HG02759 (cell line): ENCODE data around the gene PEAR1.

ENCODE experiments used
- ATAC-seq: cut with Tn5 transposase; IDR thresholded peaks from one replicate; pipeline ENCODE4 v1.9.1; 2021; ENCODE audit warnings: mild to moderate bottlenecking, moderate library complexity; ENCODE audit not compliant: unreplicated experiment

Gene PEAR1

DNA sequence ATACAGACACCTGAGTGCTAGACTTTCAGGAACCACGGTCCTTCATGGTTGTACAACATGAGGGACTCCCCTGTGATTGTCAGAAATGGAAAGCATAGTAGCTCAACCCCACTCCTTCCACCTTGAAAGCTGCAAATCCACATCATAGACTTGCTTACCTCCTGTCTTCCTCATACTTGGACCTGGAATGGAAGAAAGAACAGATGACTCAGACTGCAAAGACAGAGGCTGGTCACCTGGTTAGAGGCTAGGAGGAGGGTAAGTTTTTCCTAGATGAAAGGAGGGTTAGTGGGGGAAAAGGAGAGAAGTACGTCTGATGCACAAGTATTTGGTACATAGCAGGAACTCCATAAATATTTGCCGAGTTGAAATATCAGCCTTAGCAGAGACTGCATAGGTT is 64.1 kb downstream of the PEAR1 start:
- no peak for ATAC-seq

DNA sequence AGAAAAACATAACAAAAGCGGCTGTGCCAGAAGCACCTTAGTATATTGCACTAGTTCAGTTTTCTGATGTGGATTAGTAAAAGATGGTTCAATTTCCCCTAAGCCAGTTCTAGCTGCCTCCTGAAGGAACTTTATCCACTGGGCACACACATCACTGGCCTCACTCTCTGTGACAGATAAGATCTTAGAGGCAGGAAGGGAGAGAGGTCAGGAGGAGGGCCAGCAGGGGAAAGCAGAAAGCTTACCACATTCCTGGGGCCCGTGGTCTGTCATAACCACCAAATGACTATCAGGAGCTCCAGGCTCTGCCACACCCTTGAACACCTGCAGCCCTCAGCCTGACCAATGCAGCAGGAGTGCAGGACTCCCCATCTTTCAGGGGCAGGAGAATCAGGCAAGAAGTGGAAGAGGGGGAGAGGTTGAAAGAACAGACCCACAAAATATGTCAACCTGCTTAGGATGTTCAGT is 64.8 kb downstream of the PEAR1 start:
- ATAC-seq = no peak

DNA sequence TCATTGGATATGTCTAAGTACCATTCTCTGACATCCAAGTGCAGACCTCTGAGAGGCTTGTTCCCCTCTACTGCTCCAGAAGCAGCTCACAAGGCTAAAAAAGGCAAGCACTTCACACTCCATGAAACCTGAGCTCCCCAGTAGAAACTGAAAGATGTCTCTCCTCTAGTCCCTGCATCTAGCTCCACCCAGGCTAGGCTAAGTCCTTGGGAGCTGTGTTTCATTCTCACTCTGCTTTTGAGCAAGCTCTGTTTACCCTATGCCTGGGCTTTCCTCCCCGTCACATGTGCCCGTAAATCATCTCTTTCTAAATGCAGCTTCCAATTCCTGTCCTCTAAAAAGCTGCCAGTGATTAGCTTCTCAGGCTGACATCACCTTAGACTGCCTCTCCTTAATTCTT is 65.9 kb downstream of the PEAR1 start:
- no peak for ATAC-seq

DNA sequence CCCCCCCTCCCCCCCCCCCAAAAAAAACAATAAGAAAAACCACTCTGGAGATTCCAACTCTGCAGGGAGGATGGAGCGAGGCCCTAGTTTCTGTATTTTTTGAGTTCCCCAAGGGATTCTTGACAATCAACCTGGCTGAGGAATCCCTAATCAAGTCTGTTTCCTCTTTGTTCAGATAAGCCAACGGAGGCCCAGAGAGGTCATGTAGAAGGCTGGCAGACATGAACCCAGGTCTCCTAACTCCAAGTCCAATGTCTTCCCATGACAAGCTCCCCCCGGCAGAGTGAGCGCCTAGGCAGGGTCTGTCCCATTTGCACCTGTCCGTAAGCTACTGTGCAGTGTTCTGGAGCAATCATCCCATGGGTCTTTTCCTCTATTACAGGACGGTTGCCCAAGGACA is 66.4 kb downstream of the PEAR1 start:
- no peak for ATAC-seq

DNA sequence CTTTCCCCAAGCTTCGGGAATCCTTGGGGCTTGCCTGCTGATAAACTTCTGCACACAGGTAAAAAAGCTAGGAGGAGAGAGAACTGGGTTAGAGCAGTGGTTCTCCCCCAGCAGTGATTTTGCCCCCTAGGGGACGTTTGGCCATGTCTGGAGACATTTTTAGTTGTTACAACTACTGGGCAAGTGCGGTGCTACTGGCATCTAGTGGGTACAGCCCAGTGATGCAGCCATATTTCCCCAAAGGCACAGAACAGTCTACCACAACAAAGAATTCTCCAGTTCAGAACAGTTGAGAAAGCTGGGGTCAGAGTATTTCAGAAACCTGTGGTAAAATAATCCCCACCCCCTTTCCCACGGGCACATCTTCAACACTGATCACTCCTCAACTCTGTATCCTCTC is 68.2 kb downstream of the PEAR1 start:
- no peak for ATAC-seq

DNA sequence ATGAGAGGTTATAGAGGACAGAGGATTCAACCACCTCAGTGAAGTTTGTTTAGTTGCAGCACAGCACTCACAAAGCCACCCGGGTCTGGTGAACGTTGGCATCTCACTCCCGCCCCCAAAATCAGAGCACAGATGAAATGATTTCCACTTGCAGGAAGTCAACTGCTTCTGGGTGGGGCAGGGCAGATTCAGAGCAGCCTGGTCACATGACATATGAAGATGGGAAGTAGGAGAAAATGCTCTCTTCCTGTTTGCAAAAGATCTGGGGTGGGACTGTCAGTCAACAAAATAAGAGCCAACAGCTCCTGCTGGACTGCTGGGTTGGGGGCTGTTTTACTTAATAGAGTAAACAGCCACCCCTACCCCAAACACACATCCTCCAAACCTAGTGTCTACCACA is 70.1 kb downstream of the PEAR1 start:
- no peak for ATAC-seq

DNA sequence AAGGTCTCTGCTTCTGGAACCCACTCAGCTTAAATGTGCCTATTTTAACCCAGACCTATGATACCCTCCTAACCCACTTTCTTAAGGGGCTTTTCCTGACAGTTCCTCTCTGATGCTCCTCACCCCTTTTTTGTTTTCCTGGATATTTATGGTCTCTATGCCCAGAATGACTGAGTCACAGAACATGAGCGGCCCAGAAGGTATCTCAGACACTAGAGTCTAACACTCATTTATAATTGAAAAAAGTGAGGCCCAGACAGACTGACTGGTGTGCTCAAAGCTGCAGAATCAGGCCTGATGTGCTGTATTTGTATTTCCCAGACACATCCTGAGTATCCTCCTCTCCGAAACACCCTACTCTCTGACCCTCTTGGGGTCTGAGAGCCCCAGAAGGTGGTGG is 70.9 kb downstream of the PEAR1 start:
- no peak for ATAC-seq
